PC-9 (cell line): ENCODE results near the gene KIAA0513. TPM values are rescaled to one million over a fixed set of nuclear protein-coding genes. Genes with fewer than 3 reads are reported as not detected.

Experiments
- BruUV-seq: library from RNA; stranded (reverse); fragments of 400-500 nt; replicated peaks from 2 replicates; lab custom pipeline; 2021; lab: Mats Ljungman, UMichigan
- CTCF ChIA-PET: fragments of 300-600 bp; sonication (Branson Sonifier 250); formaldehyde crosslinking; loops from one replicate; lab custom pipeline; 2022; ENCODE audit warnings: antibody characterized with exemption; lab: Charles Lee
- POLR2A ChIA-PET: fragments of 300-600 bp; sonication (Branson Sonifier 250); formaldehyde crosslinking; loops from one replicate; lab custom pipeline; 2022; ENCODE audit warnings: antibody characterized with exemption; ENCODE audit not compliant: unreplicated experiment; lab: Charles Lee
- DNase-seq, 2 experiments: peaks; one replicate each; pipeline versions ENCODE4 v3.0.0 to v3.0.0-alpha.2; 2015 to 2022; ENCODE audit warnings: mixed read lengths in 1 of 2
- H2AFZ ChIP-seq: fragments of 200-600 bp; sonication (generic); 2 replicates; pipeline ENCODE4 v1.8.1; 2017; ENCODE audit warnings: antibody characterized with exemption
- H3F3A ChIP-seq: fragments of 200-600 bp; sonication (generic); 2 replicates; pipeline ENCODE4 v1.8.1; 2017; ENCODE audit warnings: antibody characterized with exemption, mild to moderate bottlenecking, low read depth; ENCODE audit not compliant: insufficient read depth
- H3K27ac ChIP-seq: fragments of 200-600 bp; sonication (generic); 2 replicates; pipeline ENCODE4 v1.6.1; 2016; ENCODE audit warnings: mixed run types
- H3K27me3 ChIP-seq: fragments of 200-600 bp; sonication (generic); 2 replicates; pipeline ENCODE4 v1.6.1; 2016; ENCODE audit warnings: low read depth, mixed run types; ENCODE audit not compliant: insufficient read depth
- H3K36me3 ChIP-seq: fragments of 200-600 bp; sonication (generic); 2 replicates; pipeline ENCODE4 v1.6.1; 2016; ENCODE audit warnings: low read depth, mixed run types
- H3K4me1 ChIP-seq: fragments of 200-600 bp; sonication (generic); replicated peaks from 2 replicates; pipeline ENCODE4 v1.6.1; 2016; ENCODE audit warnings: mixed run types; ENCODE audit not compliant: insufficient read depth
- H3K4me2 ChIP-seq: fragments of 200-600 bp; sonication (generic); 2 replicates; pipeline ENCODE4 v1.6.1; 2017; ENCODE audit warnings: mixed run types
- H3K4me3 ChIP-seq: fragments of 200-600 bp; sonication (generic); 2 replicates; pipeline ENCODE4 v1.6.1; 2016; ENCODE audit warnings: mixed run types
- H3K79me2 ChIP-seq: fragments of 200-600 bp; sonication (generic); 2 replicates; pipeline ENCODE4 v1.6.1; 2017; ENCODE audit warnings: low read depth, mixed run types
- H3K9me2 ChIP-seq: fragments of 200-600 bp; sonication (generic); 2 replicates; pipeline ENCODE4 v1.8.1; 2017; ENCODE audit warnings: mild to moderate bottlenecking; ENCODE audit not compliant: insufficient read depth
- H3K9me3 ChIP-seq: fragments of 200-600 bp; sonication (generic); 2 replicates; pipeline ENCODE4 v1.8.1; 2016; ENCODE audit warnings: low read depth; ENCODE audit not compliant: insufficient read depth
- H4K20me1 ChIP-seq: fragments of 200-600 bp; sonication (generic); 2 replicates; pipeline ENCODE4 v1.8.1; 2017; ENCODE audit not compliant: insufficient read depth
- CTCF ChIP-seq: fragments of 200-600 bp; sonication (generic); conservative IDR thresholded peaks from 2 replicates; pipeline ENCODE4 v1.6.1; 2017; ENCODE audit warnings: mixed run types, antibody characterized with exemption, mild to moderate bottlenecking, moderate library complexity
- EZH2 ChIP-seq: fragments of 200-600 bp; sonication (generic); IDR thresholded peaks from 2 replicates; pipeline ENCODE4 v1.8.0; 2017; ENCODE audit warnings: antibody characterized with exemption, low read depth
- intact Hi-C: fragments of 100-400 bp; cut with micrococcal nuclease; formaldehyde crosslinking; loops from one replicate; pipeline ENCODE4 v1.10.0; 2022; ENCODE audit not compliant: unreplicated experiment
- total RNA-seq: library from RNA; stranded (reverse); gene quantifications from 2 replicates; pipeline ENCODE4 v1.2.3, GENCODE V29; 2021

The KIAA0513 gene
- total RNA-seq, 1 experiment from 2014 or later, result 4.3 TPM

- H3K9me3 ChIP-seq, result no peaks in the 10 kb centered on the region
- H4K20me1 ChIP-seq, result no peaks in the 10 kb centered on the region
- no peak overlapping the region for H3K4me2 ChIP-seq
- H3K4me3 ChIP-seq, result no peak overlapping the region
- H3K9me2 ChIP-seq, result no peaks in the 10 kb centered on the region
- no peaks in the 10 kb centered on the region for H3K36me3 ChIP-seq
- no peaks in the 10 kb centered on the region for H3K27me3 ChIP-seq
- TF ChIP-seq EZH2 (no peak), CTCF (no peak)
- no TSS peak for BruUV-seq
- no peak for DNase-seq
- H3K4me1 ChIP-seq, result no peaks in the 10 kb centered on the region
- ChIA-PET CTCF (interaction anchor here (0.6 kb wide), 1 partner anchor 28 kb away, joined by 6 read pairs; no protein-coding TSS in a partner anchor), POLR2A (interaction anchor here (0.5 kb wide), 1 partner anchor 241 kb away, joined by 3 read pairs; no protein-coding TSS in a partner anchor)
- H3F3A ChIP-seq, result no peaks in the 10 kb centered on the region
- no peak overlapping the region for H2AFZ ChIP-seq
- H3K27ac ChIP-seq, result no peak overlapping the region
- intact Hi-C loops, result no loop called here
- H3K79me2 ChIP-seq, result no peaks in the 10 kb centered on the region
Observed at GRCh38 chr16:85047867-85048455, 20.4 kb downstream of the KIAA0513 start.

GRCh38 chr16:85048921-85049562 is 21.4 kb downstream of the KIAA0513 start:
- intact Hi-C loops, result no loop called here
- TF ChIP-seq CTCF (no peak), EZH2 (no peak)
- no peak for DNase-seq
- Histone ChIP-seq H3K9me3 (no peaks in the 10 kb centered on the region), H3K4me1 (no peaks in the 10 kb centered on the region), H2AFZ (no peak overlapping the region), H3K27ac (no peak overlapping the region), H4K20me1 (no peaks in the 10 kb centered on the region), H3F3A (no peaks in the 10 kb centered on the region), H3K4me3 (no peak overlapping the region), H3K36me3 (no peaks in the 10 kb centered on the region), H3K27me3 (no peaks in the 10 kb centered on the region), H3K9me2 (no peaks in the 10 kb centered on the region), H3K4me2 (no peak overlapping the region), H3K79me2 (no peaks in the 10 kb centered on the region)
- ChIA-PET CTCF (interaction anchor here (0.6 kb wide), 2 partner anchors 29 to 59 kb away, joined by 5 to 6 read pairs; no protein-coding TSS in a partner anchor), POLR2A (no interaction called here)
- no TSS peak for BruUV-seq

- ChIA-PET POLR2A (no interaction called here), CTCF (no interaction called here)
- no peak overlapping the region for H3K4me2 ChIP-seq
- H2AFZ ChIP-seq, result no peak overlapping the region
- no peak overlapping the region for H3K4me3 ChIP-seq
- no peaks in the 10 kb centered on the region for H3K36me3 ChIP-seq
- no peak for TF ChIP-seq EZH2
- TF ChIP-seq CTCF, result no peak
- H3K79me2 ChIP-seq, result no peaks in the 10 kb centered on the region
- peaks cover under 1% of the 10 kb centered on the region; the same call in 1 of the 2 replicates for H3F3A ChIP-seq
- no peak for DNase-seq
- no peaks in the 10 kb centered on the region for H3K27me3 ChIP-seq
- peaks cover 5% of the 10 kb centered on the region for H3K4me1 ChIP-seq
- no peaks in the 10 kb centered on the region for H3K9me3 ChIP-seq
- intact Hi-C loops, result no loop called here
- H3K9me2 ChIP-seq, result no peaks in the 10 kb centered on the region
- BruUV-seq, result no TSS peak
- H3K27ac ChIP-seq, result no peak overlapping the region
- no peaks in the 10 kb centered on the region for H4K20me1 ChIP-seq
Observed at GRCh38 chr16:85049706-85050305, 22.2 kb downstream of the KIAA0513 start.
